CD4-positive, alpha-beta T cell (primary cell): Measurements from ENCODE around the gene UNC5B. TPM values are rescaled to one million over a fixed set of nuclear protein-coding genes. Genes with fewer than 3 reads are reported as not detected.

ENCODE experiments used
- ATAC-seq: fragments of 200-7000 bp; cut with Tn5 transposase; one replicate; pipeline ENCODE4 v1.10.0; 2022; ENCODE audit warnings: mild to moderate bottlenecking; ENCODE audit not compliant: poor library complexity
- CTCF ChIA-PET: fragments of 350-600 bp; sonication (Branson Sonifier 250); formaldehyde crosslinking; loops from one replicate; lab custom pipeline; 2021; ENCODE audit warnings: antibody characterized with exemption, inconsistent platforms; lab: Charles Lee
- POLR2A ChIA-PET: fragments of 350-600 bp; sonication (Branson Sonifier 250); formaldehyde crosslinking; loops from one replicate; lab custom pipeline; 2021; ENCODE audit warnings: antibody characterized with exemption, inconsistent platforms; lab: Charles Lee
- DNase-seq, 14 experiments: peaks; one replicate each; pipeline ENCODE4 v3.0.0-alpha.2; 2013 to 2020; ENCODE audit warnings: mixed read lengths in 2 of 14
- H3K27ac ChIP-seq, 2 donors: one replicate each; pipeline versions ENCODE4 v1.5.1 to v1.7.0; 2013; ENCODE audit warnings: low read length in 2 of 2, low read depth in 1 of 2, mild to moderate bottlenecking in 1 of 2
- H3K27me3 ChIP-seq, 2 experiments: 1 replicate in 1 of 2; 2 replicates in 1 of 2; pipeline versions ENCODE4 v1.6.1 to v1.7.0; 2013; ENCODE audit warnings: low read length in 2 of 2, control low read depth in 1 of 2, mild to moderate bottlenecking in 1 of 2, moderate library complexity in 1 of 2; ENCODE audit not compliant: insufficient read depth in 2 of 2, control insufficient read depth in 1 of 2
- H3K36me3 ChIP-seq: one replicate; pipeline ENCODE4 v1.6.1; 2013; ENCODE audit warnings: low read length, control low read depth; ENCODE audit not compliant: insufficient read depth
- H3K4me1 ChIP-seq: one replicate; pipeline ENCODE4 v1.6.1; 2013; ENCODE audit warnings: low read length, control low read depth; ENCODE audit not compliant: insufficient read depth
- H3K4me3 ChIP-seq: one replicate; pipeline ENCODE4 v1.5.1; 2013; ENCODE audit warnings: mild to moderate bottlenecking, low read length, moderate library complexity
- H3K9me3 ChIP-seq, 2 experiments: 1 replicate in 1 of 2; 2 replicates in 1 of 2; pipeline versions ENCODE4 v1.6.1 to v1.7.0; 2013; ENCODE audit warnings: low read length in 2 of 2, mild to moderate bottlenecking in 2 of 2, control low read depth in 1 of 2, moderate library complexity in 1 of 2; ENCODE audit not compliant: control insufficient read depth in 1 of 2, insufficient read depth in 1 of 2
- H3K27ac Mint-ChIP-seq: one replicate; pipeline ENCODE4 v1.8.0; 2020; ENCODE audit warnings: mixed read lengths
- H3K27me3 Mint-ChIP-seq: one replicate; pipeline ENCODE4 v1.8.0; 2021; ENCODE audit warnings: mixed read lengths
- H3K36me3 Mint-ChIP-seq: one replicate; pipeline ENCODE4 v1.8.0; 2021; ENCODE audit warnings: low read depth, mixed read lengths
- H3K4me1 Mint-ChIP-seq: one replicate; pipeline ENCODE4 v1.8.0; 2021; ENCODE audit warnings: low read depth, mixed read lengths
- H3K4me3 Mint-ChIP-seq: one replicate; pipeline ENCODE4 v1.8.0; 2020; ENCODE audit warnings: mild to moderate bottlenecking, mixed read lengths
- H3K9me3 Mint-ChIP-seq: one replicate; pipeline ENCODE4 v1.8.0; 2020; ENCODE audit warnings: mixed read lengths
- CTCF ChIP-seq: fragments of 200-600 bp; IDR thresholded peaks from one replicate; pipeline ENCODE4 v1.8.0; 2022; ENCODE audit warnings: antibody characterized with exemption, mild to moderate bottlenecking
- intact Hi-C, 2 experiments: fragments of 100-400 bp; cut with DNase I in 1 of 2; cut with micrococcal nuclease in 1 of 2; formaldehyde crosslinking; loops; one replicate each; pipeline versions ENCODE4 v1.15.1 to v1.9.0; 2023 to 2025; cut with DNase I, micrococcal nuclease
- total RNA-seq, 174 experiments: library from RNA in 2 of 174; stranded (reverse) in 2 of 174; gene quantifications; one replicate each; pipeline ENCODE4 v1.2.3 and lab custom pipeline; 2021 to 2026

UNC5B gene
- total RNA-seq, 2 experiments from 2014 or later: 0.03 TPM; not detected in 1

GRCh38 chr10:71335173-71335708 is 122.9 kb downstream of the UNC5B start:
- H3K4me3 ChIP-seq: no peak overlapping the region
- no peaks in the 10 kb centered on the region for H3K9me3 ChIP-seq
- ChIA-PET CTCF (no interaction called here), POLR2A (no interaction called here)
- peaks cover 18% of the 10 kb centered on the region for H3K36me3 ChIP-seq
- H3K27me3 ChIP-seq: no peaks in the 10 kb centered on the region
- no peak for TF ChIP-seq CTCF
- Mint-ChIP-seq H3K27me3 (no peaks in the 10 kb centered on the region), H3K9me3 (no peaks in the 10 kb centered on the region), H3K27ac (no peak overlapping the region), H3K4me3 (no peak overlapping the region), H3K4me1 (no peaks in the 10 kb centered on the region), H3K36me3 (peaks cover 28% of the 10 kb centered on the region)
- no peak overlapping the region for H3K27ac ChIP-seq
- intact Hi-C loops: no loop called here
- DNase-seq (no peak), ATAC-seq (no peak)
- H3K4me1 ChIP-seq: no peaks in the 10 kb centered on the region

- no peak for TF ChIP-seq CTCF
- no peaks in the 10 kb centered on the region for H3K4me1 ChIP-seq
- ChIA-PET POLR2A (no interaction called here), CTCF (interaction anchor here (1.0 kb wide), 1 partner anchor 486 kb away, joined by 3 read pairs; no protein-coding TSS in a partner anchor)
- H3K9me3 ChIP-seq: no peaks in the 10 kb centered on the region
- Mint-ChIP-seq H3K4me3 (no peak overlapping the region), H3K36me3 (peaks cover 28% of the 10 kb centered on the region), H3K4me1 (no peaks in the 10 kb centered on the region), H3K27ac (no peak overlapping the region), H3K9me3 (no peaks in the 10 kb centered on the region), H3K27me3 (no peaks in the 10 kb centered on the region)
- no peak overlapping the region for H3K27ac ChIP-seq
- DNase-seq: no peak
- H3K27me3 ChIP-seq: no peaks in the 10 kb centered on the region
- H3K36me3 ChIP-seq: peaks cover 13% of the 10 kb centered on the region
- H3K4me3 ChIP-seq: no peak overlapping the region
- ATAC-seq: no peak
- intact Hi-C loops: no loop called here
Measured at GRCh38 chr10:71336632-71337031, 124.3 kb downstream of the UNC5B start.

GRCh38 chr10:71337219-71337701 is 124.9 kb downstream of the UNC5B start:
- Mint-ChIP-seq H3K27me3 (no peaks in the 10 kb centered on the region), H3K4me3 (no peak overlapping the region), H3K4me1 (no peaks in the 10 kb centered on the region), H3K36me3 (peaks cover 28% of the 10 kb centered on the region), H3K9me3 (no peaks in the 10 kb centered on the region), H3K27ac (no peak overlapping the region)
- no peak for ATAC-seq
- Histone ChIP-seq H3K27ac (no peak overlapping the region), H3K27me3 (no peaks in the 10 kb centered on the region), H3K9me3 (no peaks in the 10 kb centered on the region), H3K4me1 (no peaks in the 10 kb centered on the region), H3K36me3 (peaks cover 11% of the 10 kb centered on the region), H3K4me3 (no peak overlapping the region)
- TF ChIP-seq CTCF: no peak
- ChIA-PET POLR2A (no interaction called here), CTCF (interaction anchor here (1.0 kb wide), 1 partner anchor 485 kb away, joined by 3 read pairs; no protein-coding TSS in a partner anchor)
- DNase-seq: no peak
- intact Hi-C loops: no loop called here
